ENCODE data around the gene ANGEL2. TPM values are rescaled to one million over a fixed set of nuclear protein-coding genes. Genes with fewer than 3 reads are reported as not detected.

The ANGEL2 gene
- total RNA-seq, 2 donors from 2014 or later, result 55.8 to 60.4 TPM

- Mint-ChIP-seq H3K4me3 (no peak overlapping the region), H3K27ac (no peak overlapping the region), H3K9me3 (no peaks in the 10 kb centered on the region), H3K27me3 (ENCODE audit: insufficient read depth) (peaks cover 3% of the 10 kb centered on the region), H3K4me1 (peaks cover 7% of the 10 kb centered on the region), H3K36me3 (ENCODE audit: low read depth) (no peaks in the 10 kb centered on the region)
- WGBS, 2 experiments (ENCODE audit: insufficient coverage in 1 of 2, insufficient read length in 1 of 2), result 93 to 95% methylated on average over 9 of the region's 9 CpGs
- no peaks in the 10 kb centered on the region for H3K27me3 ChIP-seq (ENCODE audit: control insufficient read depth, insufficient read depth, low read length, poor library complexity, severe bottlenecking)
- TF ChIP-seq, protein P1, sequence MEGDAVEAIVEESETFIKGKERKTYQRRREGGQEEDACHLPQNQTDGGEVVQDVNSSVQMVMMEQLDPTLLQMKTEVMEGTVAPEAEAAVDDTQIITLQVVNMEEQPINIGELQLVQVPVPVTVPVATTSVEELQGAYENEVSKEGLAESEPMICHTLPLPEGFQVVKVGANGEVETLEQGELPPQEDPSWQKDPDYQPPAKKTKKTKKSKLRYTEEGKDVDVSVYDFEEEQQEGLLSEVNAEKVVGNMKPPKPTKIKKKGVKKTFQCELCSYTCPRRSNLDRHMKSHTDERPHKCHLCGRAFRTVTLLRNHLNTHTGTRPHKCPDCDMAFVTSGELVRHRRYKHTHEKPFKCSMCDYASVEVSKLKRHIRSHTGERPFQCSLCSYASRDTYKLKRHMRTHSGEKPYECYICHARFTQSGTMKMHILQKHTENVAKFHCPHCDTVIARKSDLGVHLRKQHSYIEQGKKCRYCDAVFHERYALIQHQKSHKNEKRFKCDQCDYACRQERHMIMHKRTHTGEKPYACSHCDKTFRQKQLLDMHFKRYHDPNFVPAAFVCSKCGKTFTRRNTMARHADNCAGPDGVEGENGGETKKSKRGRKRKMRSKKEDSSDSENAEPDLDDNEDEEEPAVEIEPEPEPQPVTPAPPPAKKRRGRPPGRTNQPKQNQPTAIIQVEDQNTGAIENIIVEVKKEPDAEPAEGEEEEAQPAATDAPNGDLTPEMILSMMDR (conservative IDR thresholded peaks at IDR 0.05), result no peak
- H3K4me3 ChIP-seq (ENCODE audit: low read length), result no peak overlapping the region
- DNase-seq, result no peak
- H3K9ac ChIP-seq (ENCODE audit: extremely low read depth, low read length, poor library complexity, severe bottlenecking), result no peak overlapping the region
- no peak overlapping the region for H3K27ac ChIP-seq (ENCODE audit: low read depth, low read length)
- peaks cover 2% of the 10 kb centered on the region for H3K4me1 ChIP-seq (ENCODE audit: control insufficient read depth, insufficient read depth, low read length)
- no peaks in the 10 kb centered on the region for H3K9me3 ChIP-seq (ENCODE audit: control insufficient read depth, low read length)
- H3K36me3 ChIP-seq (ENCODE audit: control insufficient read depth, insufficient read depth, low read length), result peaks cover 6% of the 10 kb centered on the region
These were observed 2.0 kb upstream of the ANGEL2 start for GRCh38 chr1:213017447-213018273.

GRCh38 chr1:213014642-213015041 is 1.0 kb downstream of the ANGEL2 start:
- 39 to 83% methylated on average over 2 to 7 of the region's 7 CpGs for WGBS, 2 experiments (ENCODE audit: insufficient coverage in 1 of 2, insufficient read length in 1 of 2)
- Mint-ChIP-seq H3K27ac (peak overlapping the region; percentile 99), H3K4me3 (peak overlapping the region; percentile 98), H3K27me3 (ENCODE audit: insufficient read depth) (no peaks in the 10 kb centered on the region), H3K9me3 (no peaks in the 10 kb centered on the region), H3K4me1 (peaks cover 10% of the 10 kb centered on the region), H3K36me3 (ENCODE audit: low read depth) (peaks cover 19% of the 10 kb centered on the region)
- peak overlapping the region; percentile 79 for H3K9ac ChIP-seq (ENCODE audit: extremely low read depth, low read length, poor library complexity, severe bottlenecking)
- no peak for DNase-seq
- peak overlapping the region; percentile 92 for H3K4me3 ChIP-seq (ENCODE audit: low read length)
- peak overlapping the region; percentile 88 for H3K27ac ChIP-seq (ENCODE audit: low read depth, low read length)
- H3K27me3 ChIP-seq (ENCODE audit: control insufficient read depth, insufficient read depth, low read length, poor library complexity, severe bottlenecking), result no peaks in the 10 kb centered on the region
- peaks cover 24% of the 10 kb centered on the region for H3K36me3 ChIP-seq (ENCODE audit: control insufficient read depth, insufficient read depth, low read length)
- peaks cover 4% of the 10 kb centered on the region for H3K9me3 ChIP-seq (ENCODE audit: control insufficient read depth, low read length)
- TF ChIP-seq, protein P1 (conservative IDR thresholded peaks at IDR 0.05), result no peak
- H3K4me1 ChIP-seq (ENCODE audit: control insufficient read depth, insufficient read depth, low read length), result peaks cover 2% of the 10 kb centered on the region

- H3K27me3 Mint-ChIP-seq (ENCODE audit: insufficient read depth), result no peaks in the 10 kb centered on the region
- peaks cover 61% of the 10 kb centered on the region for H3K36me3 Mint-ChIP-seq (ENCODE audit: low read depth)
- H3K4me3 Mint-ChIP-seq, result no peak overlapping the region
- WGBS, 2 experiments (ENCODE audit: insufficient coverage in 1 of 2, insufficient read length in 1 of 2), result 96 to 100% methylated on average over 1 to 2 of the region's 2 CpGs
- DNase-seq, result no peak
- H3K9me3 ChIP-seq (ENCODE audit: control insufficient read depth, low read length), result peaks cover 4% of the 10 kb centered on the region
- peaks cover 10% of the 10 kb centered on the region for H3K4me1 Mint-ChIP-seq
- no peak overlapping the region for H3K27ac Mint-ChIP-seq
- H3K27me3 ChIP-seq (ENCODE audit: control insufficient read depth, insufficient read depth, low read length, poor library complexity, severe bottlenecking), result no peaks in the 10 kb centered on the region
- no peaks in the 10 kb centered on the region for H3K9me3 Mint-ChIP-seq
- no peak overlapping the region for H3K9ac ChIP-seq (ENCODE audit: extremely low read depth, low read length, poor library complexity, severe bottlenecking)
- H3K4me1 ChIP-seq (ENCODE audit: control insufficient read depth, insufficient read depth, low read length), result no peaks in the 10 kb centered on the region
- H3K4me3 ChIP-seq (ENCODE audit: low read length), result no peak overlapping the region
- TF ChIP-seq, protein P1 (conservative IDR thresholded peaks at IDR 0.05), result no peak
- peaks cover 77% of the 10 kb centered on the region for H3K36me3 ChIP-seq (ENCODE audit: control insufficient read depth, insufficient read depth, low read length)
- H3K27ac ChIP-seq (ENCODE audit: low read depth, low read length), result no peak overlapping the region
These were observed 7.1 kb downstream of the ANGEL2 start for GRCh38 chr1:213008564-213008963.

Measured in endodermal cell (in vitro differentiated cells).